NB4 (cell line): ENCODE data around the gene ANKRD66.

Experiments used
- POLR2A ChIP-seq: IDR thresholded peaks from 2 replicates; pipeline ENCODE4 v1.6.1; 2011; ENCODE audit warnings: mild to moderate bottlenecking; ENCODE audit not compliant: insufficient read length; ENCODE audit errors: extremely low read depth
- TF ChIP-seq, protein P1 (sequence below): IDR thresholded peaks from one replicate; pipeline ENCODE4 v1.5.1; 2012; ENCODE audit warnings: low read depth, low read length

DNA sequence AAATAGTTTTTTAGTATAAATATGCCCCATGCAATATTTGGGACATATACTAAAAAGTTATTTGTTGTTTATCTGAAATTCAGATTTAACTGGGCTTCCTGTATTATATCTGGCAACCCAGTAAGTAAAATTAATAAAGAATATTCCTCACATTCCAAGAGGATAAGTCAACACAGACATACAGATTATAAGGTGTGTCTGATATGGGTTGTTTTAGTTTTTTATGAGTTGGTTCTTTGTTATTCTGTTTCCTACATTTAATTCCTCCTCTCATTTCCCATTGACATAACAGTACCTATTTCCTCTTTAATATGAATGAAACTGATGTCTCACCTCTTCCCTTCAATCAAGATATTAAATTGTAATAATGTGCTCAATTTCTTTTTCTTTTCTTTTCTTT, 9.8 kb upstream of the ANKRD66 start:
- TF ChIP-seq, protein P1, sequence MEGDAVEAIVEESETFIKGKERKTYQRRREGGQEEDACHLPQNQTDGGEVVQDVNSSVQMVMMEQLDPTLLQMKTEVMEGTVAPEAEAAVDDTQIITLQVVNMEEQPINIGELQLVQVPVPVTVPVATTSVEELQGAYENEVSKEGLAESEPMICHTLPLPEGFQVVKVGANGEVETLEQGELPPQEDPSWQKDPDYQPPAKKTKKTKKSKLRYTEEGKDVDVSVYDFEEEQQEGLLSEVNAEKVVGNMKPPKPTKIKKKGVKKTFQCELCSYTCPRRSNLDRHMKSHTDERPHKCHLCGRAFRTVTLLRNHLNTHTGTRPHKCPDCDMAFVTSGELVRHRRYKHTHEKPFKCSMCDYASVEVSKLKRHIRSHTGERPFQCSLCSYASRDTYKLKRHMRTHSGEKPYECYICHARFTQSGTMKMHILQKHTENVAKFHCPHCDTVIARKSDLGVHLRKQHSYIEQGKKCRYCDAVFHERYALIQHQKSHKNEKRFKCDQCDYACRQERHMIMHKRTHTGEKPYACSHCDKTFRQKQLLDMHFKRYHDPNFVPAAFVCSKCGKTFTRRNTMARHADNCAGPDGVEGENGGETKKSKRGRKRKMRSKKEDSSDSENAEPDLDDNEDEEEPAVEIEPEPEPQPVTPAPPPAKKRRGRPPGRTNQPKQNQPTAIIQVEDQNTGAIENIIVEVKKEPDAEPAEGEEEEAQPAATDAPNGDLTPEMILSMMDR, result no peak
- TF ChIP-seq POLR2A, result no peak
